NT2/D1 (cell line): ENCODE results near the gene MBNL2.

Experiments
- SUZ12 ChIP-seq: IDR thresholded peaks from 2 replicates; pipeline ENCODE4 v1.6.1; 2011; ENCODE audit not compliant: insufficient read length, insufficient read depth; ENCODE audit errors: extremely low read depth
- YY1 ChIP-seq: IDR thresholded peaks from 2 replicates; pipeline ENCODE4 v1.6.1; 2011; ENCODE audit not compliant: insufficient read length, insufficient read depth
- ZNF274 ChIP-seq: IDR thresholded peaks from 2 replicates; pipeline ENCODE4 v1.6.1; 2011; ENCODE audit warnings: mild to moderate bottlenecking, low read depth, low read length

DNA sequence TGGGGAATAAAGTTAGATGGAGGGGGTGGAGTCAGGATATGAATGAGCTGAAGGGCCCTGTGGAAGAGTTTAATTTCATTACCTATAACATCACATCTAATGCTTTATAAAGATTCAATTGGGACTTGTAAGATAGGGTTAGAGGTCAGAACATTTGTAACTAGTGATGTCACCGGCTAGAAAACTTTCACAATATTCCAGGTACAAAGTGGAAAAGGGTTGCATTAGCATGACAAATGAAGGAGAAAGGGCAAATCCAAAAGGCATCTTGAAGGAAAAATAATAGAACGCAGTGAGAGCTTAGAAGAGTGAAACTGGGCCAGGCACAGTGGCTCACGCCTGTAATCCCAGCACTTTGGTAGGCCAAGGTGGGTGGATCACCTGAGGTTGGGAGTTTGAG, 7.6 kb downstream of the MBNL2 start:
- TF ChIP-seq ZNF274 (no peak), YY1 (no peak), SUZ12 (no peak)
